A549 (cell line): ENCODE data around the gene LRP1. TPM values are rescaled to one million over a fixed set of nuclear protein-coding genes. Genes with fewer than 3 reads are reported as not detected.

Experiments
- ATAC-seq, 2 experiments: fragments of 200-7000 bp in 1 of 2; fragments of >200 bp in 1 of 2; cut with Nextera tagmentation in 1 of 2; cut with Tn5 transposase in 1 of 2; 3 replicates each; pipeline versions ENCODE4 v1.8.0 to v1.9.1; 2018 to 2020; ENCODE audit warnings: mild to moderate bottlenecking in 1 of 2, moderate library complexity in 1 of 2
- CTCF ChIA-PET: fragments of 300-600 bp; sonication (Branson Sonifier 250); formaldehyde crosslinking; extraction: SDS; loops from one replicate; lab custom pipeline; 2021; ENCODE audit warnings: antibody characterized with exemption, inconsistent platforms; lab: Yijun Ruan, JAX
- POLR2A ChIA-PET: fragments of 350-600 bp; formaldehyde crosslinking; extraction: SDS; loops from one replicate; lab custom pipeline; 2021; ENCODE audit warnings: antibody characterized with exemption, inconsistent platforms; lab: Yijun Ruan, JAX
- DNase-seq, 2 experiments: peaks; one replicate each; pipeline versions ENCODE4 v3.0.0 to v3.0.0-alpha.2; 2011 to 2016; ENCODE audit warnings: low read depth in 1 of 2, low spot score in 1 of 2
- FAIRE-seq: peaks from 2 replicates; lab custom pipeline; 2011; peaks lifted over from hg19 to GRCh38; lab: Jason Lieb, UNC
- H3K27ac ChIP-seq, 2 experiments: fragments of >200 bp; sonication (Bioruptor Twin); formaldehyde crosslinking; 3 replicates each; pipeline ENCODE4 v1.5.1; 2016 to 2017
- H3K4me1 ChIP-seq: fragments of >200 bp; sonication (Bioruptor Twin); formaldehyde crosslinking; 3 replicates; pipeline ENCODE4 v1.6.1; 2016
- H3K4me2 ChIP-seq: fragments of >200 bp; sonication (Bioruptor Twin); formaldehyde crosslinking; 3 replicates; pipeline ENCODE4 v1.6.1; 2016
- H3K4me3 ChIP-seq: fragments of >200 bp; sonication (Bioruptor Twin); formaldehyde crosslinking; 3 replicates; pipeline ENCODE4 v1.5.1; 2016
- H3K9me3 ChIP-seq: fragments of >200 bp; sonication (Bioruptor Twin); formaldehyde crosslinking; 3 replicates; pipeline ENCODE4 v1.6.1; 2016
- CEBPB ChIP-seq, 2 experiments: fragments of >200 bp in 1 of 2; sonication (Bioruptor Twin) in 1 of 2; formaldehyde crosslinking in 1 of 2; IDR thresholded peaks; 2 replicates each; pipeline ENCODE4 v1.6.1; 2012 to 2016
- EP300 ChIP-seq, 2 experiments: fragments of >200 bp; sonication (Bioruptor Twin); formaldehyde crosslinking; IDR thresholded peaks; 2 replicates in 1 of 2; 3 replicates in 1 of 2; pipeline ENCODE4 v1.6.1; 2016 to 2017
- ESRRA ChIP-seq: fragments of 150-350 bp; IDR thresholded peaks from 2 replicates; pipeline ENCODE4 v1.6.1; 2014; ENCODE audit warnings: mild to moderate bottlenecking, low read length, borderline replicate concordance
- FOSL2 ChIP-seq, 2 experiments: fragments of 450-650 bp in 1 of 2; fragments of >200 bp in 1 of 2; sonication (Bioruptor Twin) in 1 of 2; formaldehyde crosslinking; IDR thresholded peaks; 2 replicates each; pipeline versions ENCODE4 v1.5.0 to v1.6.1; 2016 to 2020; ENCODE audit warnings: mild to moderate bottlenecking in 1 of 2, moderate library complexity in 1 of 2
- GATA3 ChIP-seq: IDR thresholded peaks from 2 replicates; pipeline ENCODE4 v1.6.1; 2012; ENCODE audit warnings: borderline replicate concordance
- HEYL ChIP-seq: fragments of 250-450 bp; sonication (Bioruptor Pico); IDR thresholded peaks from 2 replicates; pipeline ENCODE4 v1.8.0; 2021; ENCODE audit warnings: mild to moderate bottlenecking, moderate library complexity
- HOXA7 ChIP-seq: fragments of 250-450 bp; sonication (Bioruptor Pico); IDR thresholded peaks from 2 replicates; pipeline ENCODE4 v1.5.0; 2020; ENCODE audit warnings: mild to moderate bottlenecking, moderate library complexity
- JUNB ChIP-seq: fragments of >200 bp; sonication (Bioruptor Twin); formaldehyde crosslinking; IDR thresholded peaks from 2 replicates; pipeline ENCODE4 v1.6.1; 2016
- KDM5A ChIP-seq: fragments of 200-600 bp; sonication (generic); IDR thresholded peaks from 2 replicates; pipeline ENCODE4 v1.6.1; 2016; ENCODE audit warnings: antibody characterized with exemption, mild to moderate bottlenecking
- MAFK ChIP-seq: fragments of 450-650 bp; IDR thresholded peaks from 2 replicates; pipeline ENCODE4 v1.6.1; 2014; ENCODE audit not compliant: partially characterized antibody
- MYC ChIP-seq: IDR thresholded peaks from 2 replicates; pipeline ENCODE4 v1.6.1; 2012; ENCODE audit warnings: mild to moderate bottlenecking, inconsistent platforms, low read length, improper control_type of control experiment, borderline replicate concordance
- POLR2AphosphoS2 ChIP-seq: conservative IDR thresholded peaks from 2 replicates; pipeline ENCODE4 v1.6.1; 2012; ENCODE audit warnings: low read length, improper control_type of control experiment, inconsistent platforms
- RAD21 ChIP-seq, 2 experiments: fragments of >200 bp in 1 of 2; sonication (Bioruptor Twin) in 1 of 2; formaldehyde crosslinking in 1 of 2; IDR thresholded peaks in 1 of 2; conservative IDR thresholded peaks in 1 of 2; 2 replicates in 1 of 2; 3 replicates in 1 of 2; pipeline ENCODE4 v1.6.1; 2012 to 2018; ENCODE audit warnings: inconsistent platforms in 1 of 2
- RCOR1 ChIP-seq: fragments of 150-350 bp; IDR thresholded peaks from 2 replicates; pipeline ENCODE4 v1.6.1; 2014; ENCODE audit warnings: antibody characterized with exemption, low read length, low read depth
- SMC3 ChIP-seq: fragments of >200 bp; sonication (Bioruptor Twin); formaldehyde crosslinking; IDR thresholded peaks from 3 replicates; pipeline ENCODE4 v1.6.1; 2018; ENCODE audit warnings: inconsistent platforms
- SREBF2 ChIP-seq: fragments of 450-650 bp; IDR thresholded peaks from 2 replicates; pipeline ENCODE4 v1.6.1; 2014; ENCODE audit warnings: mild to moderate bottlenecking, moderate library complexity
- ZC3H11A ChIP-seq: fragments of 450-650 bp; IDR thresholded peaks from 2 replicates; pipeline ENCODE4 v1.6.1; 2014; ENCODE audit warnings: antibody characterized with exemption, mild to moderate bottlenecking
- ZSCAN20 ChIP-seq: fragments of 250-450 bp; sonication (Bioruptor Pico); IDR thresholded peaks from 2 replicates; pipeline ENCODE4 v1.8.0; 2022; ENCODE audit warnings: mild to moderate bottlenecking, moderate library complexity
- WGBS: methylation state at CpG from one replicate; pipeline ENCODE4 v1.1.6; 2017; ENCODE audit errors: missing lambda C conversion rate; 5-methylcytosine and 5-hydroxymethylcytosine counted together
- polyA plus RNA-seq, 4 experiments: library from polyadenylated mRNA; depleted of rRNA in 3 of 4; stranded (reverse); fragments of >200 nt; fragmentation: RNase III in 1 of 4; extraction: RNeasy Plus Mini Kit Qiagen cat#74134 plus additional on column Dnase treatment in 1 of 4; gene quantifications; 2 replicates in 3 of 4; 3 replicates in 1 of 4; pipeline ENCODE4 v1.2.3, GENCODE V29; 2011 to 2017
- TF ChIP-seq, protein P1 (sequence below): IDR thresholded peaks from 2 replicates; pipeline ENCODE4 v1.6.1; 2012
- TF ChIP-seq, protein P2 (sequence below): fragments of 450-650 bp; IDR thresholded peaks from 2 replicates; pipeline ENCODE4 v1.6.1; 2014; ENCODE audit warnings: antibody characterized with exemption
- TF ChIP-seq, protein P3 (sequence below): fragments of >200 bp; sonication (Bioruptor Twin); formaldehyde crosslinking; IDR thresholded peaks from 3 replicates; pipeline ENCODE4 v1.6.1; 2016
- TF ChIP-seq, protein P4 (sequence below): fragments of 200-600 bp; sonication (generic); IDR thresholded peaks from 2 replicates; pipeline ENCODE4 v1.6.1; 2016; ENCODE audit warnings: antibody characterized with exemption, mild to moderate bottlenecking, moderate library complexity

The LRP1 gene
- polyA plus RNA-seq, 2 of the 4 experiments (the other 2 are of a cell fraction) = 5.6 to 9.4 TPM

DNA sequence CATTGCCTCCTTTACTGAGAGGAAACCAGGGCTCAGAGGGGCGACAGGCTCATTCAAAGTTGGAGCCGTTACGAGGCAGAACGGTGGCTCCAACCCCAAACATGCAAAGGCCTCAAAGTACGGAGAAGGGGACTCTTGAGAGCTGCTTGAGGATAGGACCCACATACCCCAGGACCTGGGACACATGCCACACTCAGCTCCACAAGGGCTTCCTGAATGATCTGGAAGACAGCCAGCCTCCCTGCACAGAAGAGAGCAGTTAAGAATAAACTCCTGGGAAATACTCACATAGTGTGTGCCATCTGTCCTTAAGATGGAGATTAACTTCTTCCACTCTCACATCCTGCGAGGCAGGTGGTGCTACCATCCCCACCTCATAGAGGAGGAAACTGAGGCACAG is 61.8 kb downstream of the LRP1 start (continued):
- no peak for TF ChIP-seq EP300 (IDR thresholded peaks at IDR 0.05)
- TF ChIP-seq, all 56 proteins: peak for 0

DNA sequence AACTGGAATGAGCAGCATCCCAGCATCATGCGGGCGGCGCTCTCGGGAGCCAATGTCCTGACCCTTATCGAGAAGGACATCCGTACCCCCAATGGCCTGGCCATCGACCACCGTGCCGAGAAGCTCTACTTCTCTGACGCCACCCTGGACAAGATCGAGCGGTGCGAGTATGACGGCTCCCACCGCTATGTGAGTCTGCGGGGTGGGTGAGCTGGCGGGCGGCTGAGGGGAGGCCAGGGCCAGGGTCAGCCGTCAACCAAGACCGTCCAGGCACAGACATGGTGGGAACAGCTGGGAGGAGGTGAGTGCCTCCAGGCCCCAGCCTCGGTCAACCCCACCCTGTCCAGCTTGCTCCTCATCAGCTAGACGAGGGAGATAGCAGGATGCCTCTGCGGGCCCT is 62.5 kb downstream of the LRP1 start:
- no peak for FAIRE-seq
- no peak overlapping the region for H3K4me3 ChIP-seq
- TF ChIP-seq MAFK (no peak), RAD21 (conservative IDR thresholded peaks at IDR 0.05 in 1 of 2, IDR thresholded peaks at IDR 0.05 in 1 of 2) (no peak)

DNA sequence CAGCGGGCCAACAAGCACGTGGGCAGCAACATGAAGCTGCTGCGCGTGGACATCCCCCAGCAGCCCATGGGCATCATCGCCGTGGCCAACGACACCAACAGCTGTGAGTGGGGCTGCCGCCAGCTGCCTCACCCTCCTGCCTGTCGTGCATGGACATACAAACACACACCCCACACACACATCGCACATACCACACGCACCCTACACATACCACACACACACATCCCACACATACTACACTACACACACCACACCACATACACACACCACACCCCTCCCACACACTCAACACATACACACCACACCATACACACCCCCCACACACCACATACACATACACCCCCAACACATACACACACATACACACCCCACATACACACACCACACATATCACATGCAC is 63.1 kb downstream of the LRP1 start:
- no peak for DNase-seq
- no peaks in the 10 kb centered on the region for H3K4me1 ChIP-seq
- 92% methylated on average over 11 of the region's 11 CpGs for WGBS
- FAIRE-seq = no peak
- H3K9me3 ChIP-seq = no peaks in the 10 kb centered on the region
- no peak overlapping the region for H3K27ac ChIP-seq
- H3K4me2 ChIP-seq = no peak overlapping the region
- H3K4me3 ChIP-seq = no peak overlapping the region
- CTCF ChIA-PET = interaction anchor here (0.7 to 27.5 kb wide), 6 partner anchors 16 to 79 kb away, joined by 3 to 1152 read pairs (median 5); partner anchors contain the start of genes LRP1 and NXPH4
- POLR2A ChIA-PET = no interaction called here
- no peak for ATAC-seq
- TF ChIP-seq CEBPB (IDR thresholded peaks at IDR 0.05) = no peak
- no peak for TF ChIP-seq MYC
- no peak for TF ChIP-seq HEYL
- no peak for TF ChIP-seq MAFK
- no peak for TF ChIP-seq ZC3H11A
- TF ChIP-seq, protein P1, sequence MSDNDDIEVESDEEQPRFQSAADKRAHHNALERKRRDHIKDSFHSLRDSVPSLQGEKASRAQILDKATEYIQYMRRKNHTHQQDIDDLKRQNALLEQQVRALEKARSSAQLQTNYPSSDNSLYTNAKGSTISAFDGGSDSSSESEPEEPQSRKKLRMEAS = no peak
- TF ChIP-seq, protein P2, sequence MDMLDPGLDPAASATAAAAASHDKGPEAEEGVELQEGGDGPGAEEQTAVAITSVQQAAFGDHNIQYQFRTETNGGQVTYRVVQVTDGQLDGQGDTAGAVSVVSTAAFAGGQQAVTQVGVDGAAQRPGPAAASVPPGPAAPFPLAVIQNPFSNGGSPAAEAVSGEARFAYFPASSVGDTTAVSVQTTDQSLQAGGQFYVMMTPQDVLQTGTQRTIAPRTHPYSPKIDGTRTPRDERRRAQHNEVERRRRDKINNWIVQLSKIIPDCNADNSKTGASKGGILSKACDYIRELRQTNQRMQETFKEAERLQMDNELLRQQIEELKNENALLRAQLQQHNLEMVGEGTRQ = no peak
- TF ChIP-seq KDM5A = no peak
- TF ChIP-seq ZSCAN20 (CRISPR knock-in tag) = no peak
- TF ChIP-seq HOXA7 (CRISPR knock-in tag) = no peak
- TF ChIP-seq GATA3 = no peak
- no peak for TF ChIP-seq POLR2AphosphoS2
- no peak for TF ChIP-seq SMC3

More for the DNA sequence above, 62.5 kb downstream of the LRP1 start:
- Histone ChIP-seq H3K9me3 (no peaks in the 10 kb centered on the region), H3K27ac (no peak overlapping the region), H3K4me1 (no peaks in the 10 kb centered on the region), H3K4me2 (no peak overlapping the region)
- ChIA-PET POLR2A (no interaction called here), CTCF (interaction anchor here (0.7 to 27.5 kb wide), 10 partner anchors 15 to 184 kb away, joined by 3 to 1152 read pairs (median 3); partner anchors contain the start of genes LRP1 and NXPH4)
- no peak for DNase-seq
- ATAC-seq = no peak
- WGBS = 94% methylated on average over 23 of the region's 23 CpGs

DNA sequence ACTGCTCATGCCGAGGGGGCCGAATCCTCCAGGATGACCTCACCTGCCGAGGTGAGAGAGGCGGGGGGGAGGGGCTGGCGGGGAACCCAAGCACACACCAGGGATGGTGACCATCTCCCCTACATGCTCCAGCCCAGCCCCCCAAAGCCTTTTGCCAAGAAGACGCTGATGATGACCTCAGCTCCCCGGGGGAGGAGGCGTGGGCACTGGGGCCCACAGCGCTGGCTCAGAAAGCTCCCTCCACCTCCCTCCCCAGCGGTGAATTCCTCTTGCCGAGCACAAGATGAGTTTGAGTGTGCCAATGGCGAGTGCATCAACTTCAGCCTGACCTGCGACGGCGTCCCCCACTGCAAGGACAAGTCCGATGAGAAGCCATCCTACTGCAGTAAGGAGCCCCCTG is 64.6 kb downstream of the LRP1 start:
- CTCF ChIA-PET = interaction anchor here (1.0 to 20.5 kb wide), 6 partner anchors 17 to 81 kb away, joined by 3 to 383 read pairs (median 5); no protein-coding TSS in a partner anchor
- Histone ChIP-seq H3K27ac (no peak overlapping the region), H3K9me3 (no peaks in the 10 kb centered on the region), H3K4me3 (no peak overlapping the region), H3K4me2 (no peak overlapping the region), H3K4me1 (no peaks in the 10 kb centered on the region)
- WGBS = 83% methylated on average over 15 of the region's 16 CpGs
- DNase-seq = no peak
- no peak for FAIRE-seq
- TF ChIP-seq, protein P2 = no peak
- no peak for TF ChIP-seq SREBF2
- POLR2A ChIA-PET = no interaction called here
- no peak for ATAC-seq

DNA sequence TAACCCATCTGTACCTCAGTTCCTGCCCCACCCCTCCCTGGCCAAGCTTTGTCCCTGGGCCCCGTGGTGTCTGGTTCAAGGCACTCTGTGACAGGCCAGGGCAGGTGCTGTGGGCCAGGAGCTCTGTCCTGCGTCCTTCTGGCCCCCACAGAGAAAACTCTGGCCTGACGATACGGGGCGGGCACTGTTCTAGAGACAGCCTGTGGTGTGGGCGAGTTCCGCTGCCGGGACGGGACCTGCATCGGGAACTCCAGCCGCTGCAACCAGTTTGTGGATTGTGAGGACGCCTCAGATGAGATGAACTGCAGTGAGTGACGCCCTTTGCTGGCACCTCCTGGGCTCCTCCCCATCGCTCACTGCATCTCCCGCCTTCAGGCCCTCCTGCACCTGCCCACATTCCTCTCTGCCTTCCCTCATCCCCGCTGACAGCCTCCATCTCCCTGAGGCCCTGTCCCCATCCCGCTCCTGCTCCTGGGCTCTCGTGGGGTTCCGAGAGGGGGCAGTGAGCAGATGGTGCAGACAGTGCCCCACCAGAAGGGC is 65.5 kb downstream of the LRP1 start:
- no peak for DNase-seq
- Histone ChIP-seq H3K27ac (no peak overlapping the region), H3K4me3 (no peak overlapping the region), H3K4me2 (no peak overlapping the region), H3K4me1 (no peaks in the 10 kb centered on the region), H3K9me3 (no peaks in the 10 kb centered on the region)
- no peak for ATAC-seq
- CTCF ChIA-PET = interaction anchor here (0.5 to 20.5 kb wide), 4 partner anchors 18 to 121 kb away, joined by 3 to 383 read pairs (median 26); no protein-coding TSS in a partner anchor
- no peak for FAIRE-seq
- WGBS = 88% methylated on average over 19 of the region's 19 CpGs
- POLR2A ChIA-PET = no interaction called here
- TF ChIP-seq, protein P3, sequence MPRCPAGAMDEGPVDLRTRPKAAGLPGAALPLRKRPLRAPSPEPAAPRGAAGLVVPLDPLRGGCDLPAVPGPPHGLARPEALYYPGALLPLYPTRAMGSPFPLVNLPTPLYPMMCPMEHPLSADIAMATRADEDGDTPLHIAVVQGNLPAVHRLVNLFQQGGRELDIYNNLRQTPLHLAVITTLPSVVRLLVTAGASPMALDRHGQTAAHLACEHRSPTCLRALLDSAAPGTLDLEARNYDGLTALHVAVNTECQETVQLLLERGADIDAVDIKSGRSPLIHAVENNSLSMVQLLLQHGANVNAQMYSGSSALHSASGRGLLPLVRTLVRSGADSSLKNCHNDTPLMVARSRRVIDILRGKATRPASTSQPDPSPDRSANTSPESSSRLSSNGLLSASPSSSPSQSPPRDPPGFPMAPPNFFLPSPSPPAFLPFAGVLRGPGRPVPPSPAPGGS = no peak
- TF ChIP-seq RCOR1 (no peak), FOSL2 (IDR thresholded peaks at IDR 0.05) (no peak), FOSL2 (CRISPR knock-in tag; IDR thresholded peaks at IDR 0.05) (no peak), JUNB (no peak), ESRRA (no peak), KDM5A (no peak)
- TF ChIP-seq, protein P4, sequence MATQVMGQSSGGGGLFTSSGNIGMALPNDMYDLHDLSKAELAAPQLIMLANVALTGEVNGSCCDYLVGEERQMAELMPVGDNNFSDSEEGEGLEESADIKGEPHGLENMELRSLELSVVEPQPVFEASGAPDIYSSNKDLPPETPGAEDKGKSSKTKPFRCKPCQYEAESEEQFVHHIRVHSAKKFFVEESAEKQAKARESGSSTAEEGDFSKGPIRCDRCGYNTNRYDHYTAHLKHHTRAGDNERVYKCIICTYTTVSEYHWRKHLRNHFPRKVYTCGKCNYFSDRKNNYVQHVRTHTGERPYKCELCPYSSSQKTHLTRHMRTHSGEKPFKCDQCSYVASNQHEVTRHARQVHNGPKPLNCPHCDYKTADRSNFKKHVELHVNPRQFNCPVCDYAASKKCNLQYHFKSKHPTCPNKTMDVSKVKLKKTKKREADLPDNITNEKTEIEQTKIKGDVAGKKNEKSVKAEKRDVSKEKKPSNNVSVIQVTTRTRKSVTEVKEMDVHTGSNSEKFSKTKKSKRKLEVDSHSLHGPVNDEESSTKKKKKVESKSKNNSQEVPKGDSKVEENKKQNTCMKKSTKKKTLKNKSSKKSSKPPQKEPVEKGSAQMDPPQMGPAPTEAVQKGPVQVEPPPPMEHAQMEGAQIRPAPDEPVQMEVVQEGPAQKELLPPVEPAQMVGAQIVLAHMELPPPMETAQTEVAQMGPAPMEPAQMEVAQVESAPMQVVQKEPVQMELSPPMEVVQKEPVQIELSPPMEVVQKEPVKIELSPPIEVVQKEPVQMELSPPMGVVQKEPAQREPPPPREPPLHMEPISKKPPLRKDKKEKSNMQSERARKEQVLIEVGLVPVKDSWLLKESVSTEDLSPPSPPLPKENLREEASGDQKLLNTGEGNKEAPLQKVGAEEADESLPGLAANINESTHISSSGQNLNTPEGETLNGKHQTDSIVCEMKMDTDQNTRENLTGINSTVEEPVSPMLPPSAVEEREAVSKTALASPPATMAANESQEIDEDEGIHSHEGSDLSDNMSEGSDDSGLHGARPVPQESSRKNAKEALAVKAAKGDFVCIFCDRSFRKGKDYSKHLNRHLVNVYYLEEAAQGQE = no peak
